GM18870 (cell line): Measurements from ENCODE around the gene LIPE.

Experiments
- ATAC-seq: cut with Tn5 transposase; IDR thresholded peaks from one replicate; pipeline ENCODE4 v1.9.1; 2021; ENCODE audit warnings: moderate library complexity; ENCODE audit not compliant: unreplicated experiment

The LIPE gene

DNA sequence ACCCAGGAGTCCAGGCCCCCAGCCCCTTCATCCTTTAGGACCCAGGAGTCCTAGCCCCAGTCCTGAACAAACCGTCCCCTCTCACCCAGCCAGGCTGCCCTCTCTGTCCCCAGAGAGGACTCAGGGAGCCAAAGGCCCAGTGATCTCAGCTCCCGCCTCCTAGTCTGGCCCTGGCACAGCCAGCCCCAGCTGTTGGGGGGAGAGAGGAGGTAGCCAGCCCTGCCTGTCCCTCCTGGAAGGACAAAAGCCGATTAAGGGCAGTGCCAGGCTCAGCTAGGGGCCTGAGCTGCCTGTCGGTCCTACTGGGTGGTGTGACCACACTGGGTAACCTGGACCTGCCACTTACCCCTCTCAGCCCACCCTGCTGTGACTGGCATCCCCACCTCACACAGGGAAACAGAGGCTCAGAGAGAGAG lies 14.5 kb downstream of the LIPE start:
- ATAC-seq: no peak

DNA sequence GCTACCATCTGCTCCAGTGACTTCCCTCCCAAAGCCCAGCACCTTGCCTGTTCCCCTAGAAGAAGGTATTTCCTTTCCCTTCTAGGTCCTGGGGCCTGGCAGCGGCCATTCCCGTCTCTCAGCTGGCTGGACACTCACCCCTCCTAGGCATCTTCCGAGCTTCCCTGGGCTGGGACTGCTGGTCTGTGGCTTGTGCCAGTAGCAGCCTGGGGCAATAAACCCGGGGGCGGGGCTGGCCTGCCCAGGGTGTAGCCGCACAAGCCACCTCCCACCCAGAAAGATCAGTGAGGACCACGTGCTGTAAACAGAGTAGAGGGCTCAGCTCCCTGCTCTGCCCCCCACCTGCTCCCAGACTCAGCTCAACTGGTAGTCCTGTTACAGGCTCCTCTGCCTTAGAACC lies 15.0 kb downstream of the LIPE start:
- no peak for ATAC-seq

DNA sequence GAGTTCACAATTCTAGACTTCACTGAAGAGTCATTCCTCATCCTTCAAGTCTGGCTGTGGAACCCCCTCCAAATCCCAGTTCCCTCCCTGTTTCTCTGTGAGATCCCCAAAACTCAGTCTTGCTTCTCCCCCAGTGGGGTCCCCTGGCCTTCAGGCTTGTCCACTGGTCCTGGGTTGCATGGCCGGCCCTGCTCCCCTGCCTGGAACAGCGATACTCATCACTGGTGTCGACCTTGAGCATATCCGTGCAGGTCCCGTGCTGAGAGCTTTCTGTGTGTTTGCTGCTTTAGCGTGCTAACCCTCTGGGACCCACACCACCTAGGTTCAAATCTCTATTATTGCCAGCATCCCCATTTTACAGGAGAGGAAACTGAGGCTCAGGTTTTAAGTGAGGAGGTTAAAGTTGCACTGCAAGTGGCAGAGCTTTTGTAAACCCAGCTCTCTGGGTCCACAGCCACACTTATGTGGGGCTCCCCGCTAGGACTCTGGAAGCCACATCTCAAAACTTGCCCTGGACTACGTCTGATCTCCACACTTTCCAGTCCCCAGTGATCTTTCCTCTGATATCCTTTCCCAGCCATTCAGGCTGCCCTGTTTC lies 15.5 kb downstream of the LIPE start:
- ATAC-seq: no peak

DNA sequence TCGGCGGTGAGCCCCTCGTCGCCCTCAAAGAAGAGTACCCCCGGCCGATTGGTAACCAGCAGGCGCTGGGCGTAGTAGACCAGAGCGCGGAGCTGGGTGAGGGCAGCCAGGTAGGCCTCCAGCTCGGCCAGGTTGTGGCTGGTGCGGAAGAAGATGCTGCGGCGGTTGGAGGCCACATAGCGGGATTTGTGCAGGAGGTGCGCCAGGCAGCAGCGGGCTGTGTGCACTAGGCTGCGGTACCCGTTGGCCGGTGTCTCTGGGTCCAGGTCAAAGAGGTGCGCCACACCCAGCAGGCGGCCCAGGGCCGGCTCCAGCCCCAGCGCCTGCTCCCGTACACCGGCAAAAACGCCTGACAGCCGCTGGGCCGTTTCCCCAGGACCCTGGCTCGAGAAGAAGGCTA lies 16.8 kb downstream of the LIPE start:
- no peak for ATAC-seq

DNA sequence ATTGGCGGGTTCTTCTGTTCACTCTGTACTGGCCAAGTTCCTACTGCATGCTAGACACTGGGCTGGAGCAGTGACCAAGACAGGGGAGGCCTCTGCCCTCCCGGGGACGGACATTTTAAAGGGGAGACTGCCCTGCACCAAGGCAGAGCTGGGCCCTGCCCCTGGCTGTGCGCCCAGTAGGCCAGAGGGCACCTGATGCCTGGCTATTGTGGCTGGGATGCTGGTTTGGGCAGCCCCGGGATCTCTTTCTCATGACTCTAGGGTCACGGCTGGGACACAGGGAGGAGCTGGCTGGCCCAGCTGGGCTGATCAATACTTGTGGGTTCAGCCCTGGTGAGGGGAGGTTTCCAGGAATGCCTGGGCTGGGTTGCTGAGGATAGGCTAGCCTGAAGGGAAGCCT lies 17.7 kb downstream of the LIPE start:
- ATAC-seq: no peak

DNA sequence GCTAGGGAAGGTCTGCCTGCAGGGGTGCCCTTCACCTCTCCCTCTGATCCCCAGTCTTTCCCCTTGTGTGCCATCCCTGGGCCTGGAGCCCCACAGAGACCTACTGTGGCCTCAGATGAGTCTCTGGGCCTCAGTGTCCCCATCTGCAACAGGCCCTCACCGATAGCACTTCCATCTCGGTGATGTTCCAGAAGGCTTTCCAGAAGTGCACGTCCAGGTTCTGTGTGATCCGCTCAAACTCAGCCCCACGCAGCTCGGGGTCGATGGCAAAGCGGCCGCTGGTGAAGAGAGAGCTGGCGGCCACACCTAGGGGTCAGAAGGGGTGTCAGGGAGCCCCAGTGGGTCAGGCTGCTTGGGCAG lies 19.4 kb downstream of the LIPE start:
- ATAC-seq: no peak

DNA sequence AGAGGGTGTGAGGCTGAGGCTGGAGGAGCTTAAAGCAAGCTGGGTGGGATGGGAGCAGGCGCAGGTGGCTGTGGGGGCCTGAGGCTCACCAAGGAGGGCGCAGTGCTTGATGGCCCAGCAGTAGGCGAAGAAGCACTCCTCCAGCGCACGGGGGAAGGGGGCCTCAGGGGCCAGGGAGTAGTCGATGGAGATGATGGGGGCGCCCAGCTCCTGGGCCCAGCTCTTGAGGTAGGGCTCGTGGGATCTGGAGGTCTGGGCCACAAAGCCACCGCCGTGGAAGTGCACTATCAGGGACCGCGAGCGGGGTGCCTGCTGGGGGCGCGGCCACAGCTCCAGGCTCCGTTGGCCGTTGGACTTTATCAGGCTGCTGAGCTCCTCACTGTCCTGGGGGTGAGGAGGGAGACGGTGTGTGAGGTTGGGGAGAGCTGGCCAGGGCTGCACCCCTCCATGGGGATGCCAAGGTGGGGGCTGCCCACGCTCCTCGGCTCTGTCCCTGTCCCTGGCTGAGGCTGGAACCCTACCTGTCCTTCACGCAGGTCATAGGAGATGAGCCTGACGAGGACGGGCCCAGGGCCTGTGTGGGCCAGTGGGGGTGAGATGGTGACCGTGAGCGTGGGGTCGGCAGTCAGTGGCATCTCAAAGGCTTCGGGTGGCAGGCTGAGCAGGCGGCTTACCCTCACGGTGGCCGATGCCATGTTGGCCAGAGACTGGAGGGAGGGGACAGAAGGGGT lies 19.9 kb downstream of the LIPE start:
- no peak for ATAC-seq

DNA sequence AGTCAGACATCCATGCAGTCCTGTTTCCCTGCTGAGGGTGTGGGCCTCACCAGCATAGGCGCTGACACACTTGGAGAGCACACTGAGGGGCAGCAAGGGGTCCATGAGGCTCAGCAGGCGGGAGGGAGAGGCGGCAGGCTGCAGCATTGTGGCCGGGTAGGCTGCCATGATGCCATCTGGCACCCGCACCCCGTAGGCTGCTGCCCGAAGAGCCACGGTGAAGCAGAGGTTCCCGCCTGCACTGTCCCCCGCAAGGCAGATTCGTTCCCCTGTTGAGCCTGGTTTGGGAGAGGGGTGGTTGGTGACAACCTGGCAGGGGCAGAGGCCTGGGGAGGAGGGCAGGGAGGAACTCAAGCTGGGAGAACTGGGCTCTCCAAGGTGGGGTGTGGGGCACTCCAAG lies 21.1 kb downstream of the LIPE start:
- ATAC-seq: no peak

DNA sequence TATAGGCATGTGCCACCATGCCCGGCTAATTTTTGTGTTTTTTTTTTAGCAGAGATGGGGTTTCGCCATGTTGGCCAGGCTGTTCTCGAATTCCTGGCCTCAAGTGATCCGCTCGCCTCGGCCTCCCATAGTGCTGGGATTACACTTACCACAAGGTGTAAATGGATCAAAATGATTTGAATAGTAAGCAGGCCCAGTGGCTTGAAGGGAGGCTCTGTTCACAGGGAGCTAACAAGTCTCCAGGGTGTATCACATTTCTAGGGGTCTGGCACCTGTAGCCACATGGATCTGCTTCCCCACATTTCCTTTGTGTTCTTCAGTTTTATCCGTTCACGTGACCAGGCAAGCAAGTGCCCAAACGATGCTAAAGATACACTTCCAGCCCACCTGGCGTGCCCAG lies 23.6 kb downstream of the LIPE start:
- no peak for ATAC-seq

DNA sequence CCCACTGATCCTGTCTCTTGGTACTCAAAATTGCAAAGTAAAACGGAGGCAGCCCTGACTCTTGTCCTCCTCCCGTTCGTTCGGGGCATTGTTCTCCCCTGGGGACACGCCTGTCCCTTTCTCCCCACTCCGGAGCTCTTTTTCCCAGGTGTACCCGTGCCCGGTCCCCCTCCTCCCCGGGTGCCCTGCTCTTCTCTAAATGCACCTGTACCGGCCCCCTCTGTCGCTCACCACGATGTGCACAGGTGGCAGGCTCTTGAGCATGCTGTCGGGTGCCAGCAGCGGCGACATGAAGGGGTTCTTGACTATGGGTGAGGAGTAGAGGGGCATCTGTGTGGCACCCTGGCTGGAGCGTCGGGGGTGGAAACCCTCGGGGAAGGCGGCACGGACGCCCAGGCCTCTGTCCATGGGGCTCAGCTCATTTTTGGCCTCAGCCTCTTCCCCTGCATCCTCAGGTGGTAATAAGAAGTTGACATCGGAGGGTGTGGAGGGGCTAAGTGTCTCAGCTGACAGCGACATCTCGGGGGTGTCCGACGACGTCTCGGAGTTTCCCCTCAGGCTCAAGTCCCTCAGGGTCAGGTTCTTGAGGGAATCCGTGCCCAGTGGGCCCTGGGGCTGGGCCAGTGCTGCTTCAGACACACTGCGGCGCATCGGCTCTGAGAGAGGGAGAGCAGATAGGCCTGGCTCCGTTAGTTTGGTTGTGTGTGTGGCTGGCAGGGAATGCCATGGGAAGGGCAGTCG lies 24.6 kb downstream of the LIPE start:
- no peak for ATAC-seq

DNA sequence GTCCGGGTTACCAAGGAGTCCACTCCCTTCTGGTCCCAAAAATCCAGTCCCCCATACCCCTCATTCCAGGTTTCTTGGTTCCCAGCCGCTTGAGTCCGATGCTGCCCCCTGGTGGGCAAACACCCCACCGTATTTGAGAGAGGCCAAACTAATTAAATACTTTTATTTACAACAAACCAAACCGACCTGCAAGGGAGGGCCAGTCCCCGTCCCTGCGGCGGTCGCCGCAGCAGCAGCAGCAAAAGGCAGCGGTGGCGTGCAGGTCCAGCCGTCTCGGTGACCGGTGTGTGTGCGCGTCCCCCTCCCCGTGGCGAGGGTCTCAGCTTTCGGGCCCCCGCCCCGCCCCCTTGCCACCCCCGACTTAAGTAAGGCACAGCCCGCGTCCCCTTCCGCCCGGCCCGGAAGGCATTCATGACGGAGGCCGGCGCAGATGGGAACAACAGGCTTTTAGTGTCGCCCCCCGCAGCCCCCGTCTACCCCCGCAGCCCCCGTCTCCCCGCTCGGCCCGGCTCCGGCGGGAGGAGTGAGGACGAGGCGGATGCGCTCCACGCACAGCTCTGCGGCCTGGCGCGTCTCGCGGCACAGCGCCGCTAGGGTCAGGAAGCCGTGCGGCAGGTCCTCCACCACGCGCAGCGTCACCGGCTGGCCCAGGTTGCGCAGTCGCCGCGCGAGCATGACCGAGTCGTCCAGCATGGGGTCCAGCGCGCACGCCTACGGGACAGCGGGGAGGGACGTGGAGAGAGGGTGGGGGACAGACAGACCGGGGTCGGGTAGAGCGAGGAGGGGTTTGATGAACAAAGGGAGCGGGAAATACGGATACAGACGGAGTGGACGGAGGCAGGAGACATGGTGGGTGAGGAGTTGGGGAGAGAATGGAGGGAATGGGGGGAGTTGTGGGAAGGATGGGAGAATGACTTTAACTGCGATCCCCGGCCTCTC lies 25.6 kb downstream of the LIPE start:
- no peak for ATAC-seq

DNA sequence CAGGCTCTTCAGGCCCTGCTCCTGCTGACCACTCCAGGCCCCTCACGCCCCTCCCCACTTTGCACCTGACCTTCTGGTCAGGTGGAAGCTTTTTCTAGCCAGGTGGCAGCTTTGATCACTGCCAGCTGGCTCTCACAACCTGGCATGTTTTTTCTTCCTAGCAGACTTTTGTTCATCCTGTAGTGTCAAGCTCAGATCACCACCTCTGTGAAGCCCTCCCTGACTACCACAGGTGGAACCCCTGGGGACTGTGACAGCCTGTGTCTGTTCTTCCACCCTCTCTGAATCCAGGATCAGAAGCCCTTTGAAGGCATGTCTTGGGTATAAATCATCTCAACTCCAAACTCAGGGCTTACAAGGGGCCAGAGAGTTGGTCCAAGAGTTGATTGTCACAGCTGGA lies 26.8 kb downstream of the LIPE start:
- no peak for ATAC-seq

DNA sequence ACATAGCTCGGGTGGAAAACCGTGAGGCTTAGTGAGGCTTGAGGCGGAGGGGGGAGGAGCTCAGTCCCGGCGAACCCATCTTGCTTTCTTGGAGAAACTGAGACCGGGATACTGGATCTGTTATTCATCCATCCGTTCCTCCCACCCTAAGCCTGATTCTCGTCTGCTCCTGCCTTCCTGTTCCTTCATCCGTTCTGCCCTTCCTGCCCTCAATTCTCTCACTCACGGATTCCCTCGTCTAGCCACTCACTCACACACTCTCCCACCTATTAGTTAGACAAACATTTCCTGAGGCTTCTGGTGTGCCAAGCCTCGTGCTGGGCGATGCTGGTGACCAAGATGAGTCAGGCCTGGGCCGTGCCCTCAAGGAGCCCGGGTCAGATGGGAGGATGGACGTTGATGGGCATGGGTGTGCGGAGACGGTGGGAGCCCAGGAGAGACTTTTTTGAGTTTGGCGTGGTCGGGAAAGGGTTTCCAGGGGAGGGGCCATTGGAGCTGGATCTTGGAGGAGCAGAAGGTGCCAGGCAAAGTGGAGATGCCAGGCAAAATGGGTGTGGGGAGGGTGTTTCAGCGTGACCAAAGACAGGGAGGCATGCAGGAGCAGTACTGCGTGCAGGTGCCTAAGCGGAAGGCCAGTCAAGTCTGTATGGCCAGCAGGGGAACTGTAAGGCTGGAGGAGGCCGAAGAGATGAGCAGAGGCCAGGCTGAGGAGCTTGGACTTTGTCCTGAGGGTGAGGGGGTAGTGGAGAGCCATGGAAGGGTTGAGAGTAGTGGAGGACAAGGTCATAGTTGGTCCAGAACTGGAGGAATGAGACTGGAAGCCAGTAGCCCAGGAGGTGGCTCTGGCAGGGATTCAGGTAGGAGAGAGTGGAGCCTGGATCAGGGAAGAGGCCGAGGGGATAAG lies 29.7 kb downstream of the LIPE start:
- ATAC-seq: no peak

DNA sequence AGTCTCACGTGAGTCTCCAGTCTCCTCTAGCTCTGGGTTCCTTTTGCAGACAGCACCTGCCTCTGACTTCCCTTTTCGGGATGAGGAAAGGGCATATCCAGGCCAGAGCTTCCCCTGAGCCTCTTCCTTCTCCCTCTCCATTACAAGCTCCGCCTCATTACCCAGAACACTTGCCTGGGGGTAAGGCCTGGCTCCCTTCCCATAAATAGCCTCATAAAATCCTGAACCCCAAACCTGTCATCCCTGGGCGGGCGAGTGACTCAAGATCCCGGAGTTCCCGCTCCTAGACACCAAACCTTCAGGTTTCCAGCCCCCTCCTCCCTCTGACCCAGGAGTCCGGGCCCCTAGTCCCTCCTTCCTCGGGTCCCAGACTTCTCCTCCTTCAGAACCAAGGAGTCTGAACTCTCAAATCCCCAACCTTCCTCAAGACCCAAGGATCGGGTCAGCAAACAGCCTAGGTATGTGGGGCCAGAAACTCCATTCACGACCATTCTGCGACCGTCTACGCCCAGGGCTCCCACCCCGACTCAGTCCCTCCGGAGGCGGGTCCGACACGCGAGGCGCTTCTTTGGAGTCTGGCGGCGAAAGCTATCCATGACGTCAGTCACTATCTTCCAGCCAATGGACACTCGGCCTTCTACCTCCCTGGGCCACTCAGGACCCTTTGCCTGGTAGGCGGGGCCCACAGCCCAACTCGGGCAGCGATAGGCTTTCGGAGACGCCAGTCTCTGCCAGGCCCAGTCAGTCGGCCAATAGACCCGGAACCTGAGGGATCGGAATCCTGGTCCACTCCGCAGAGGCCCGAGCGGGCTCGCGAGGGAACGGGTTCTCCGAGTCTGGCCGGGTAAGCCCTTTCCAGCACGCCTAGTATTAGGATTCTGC lies 30.6 kb downstream of the LIPE start:
- peak; percentile 78 for ATAC-seq

DNA sequence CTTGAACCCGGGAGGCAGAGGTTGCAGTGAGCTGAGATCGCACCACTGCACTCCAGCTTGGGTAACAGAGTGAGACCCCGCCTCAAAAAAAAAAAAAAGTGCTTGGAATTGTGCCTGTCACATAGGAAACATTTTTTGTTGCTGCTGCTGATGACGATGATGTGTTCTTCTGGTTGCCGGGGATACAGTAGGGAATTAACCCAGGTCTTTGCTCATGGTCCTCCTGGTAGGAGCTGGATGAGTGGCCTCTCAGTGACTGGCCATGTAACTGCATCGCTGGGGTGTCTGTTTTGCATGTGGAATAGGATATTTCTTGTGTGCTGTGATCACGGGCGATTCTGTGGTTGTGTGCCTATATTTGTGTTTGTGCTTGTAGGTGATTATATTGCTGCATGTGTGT lies 32.4 kb downstream of the LIPE start:
- no peak for ATAC-seq

DNA sequence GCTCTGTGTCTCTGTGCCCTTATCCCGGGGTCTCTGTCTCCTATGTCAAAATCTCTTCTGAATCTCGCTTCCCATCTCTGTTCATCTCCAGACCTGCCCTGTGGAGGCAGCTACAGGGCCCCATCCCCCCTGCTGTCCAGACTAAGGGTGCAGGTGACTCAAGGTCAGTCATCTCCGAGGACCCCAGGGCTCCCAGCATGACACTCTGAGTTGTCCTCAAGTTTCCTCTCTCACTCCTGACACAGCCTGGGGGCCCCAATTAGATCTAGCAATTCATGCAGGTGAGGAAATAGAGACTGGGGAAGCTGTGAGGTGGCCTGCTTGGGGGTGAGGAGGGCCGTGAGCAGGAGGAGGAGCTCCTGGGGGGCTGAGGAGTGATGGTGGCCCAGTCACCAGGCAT lies 35.0 kb downstream of the LIPE start:
- no peak for ATAC-seq

DNA sequence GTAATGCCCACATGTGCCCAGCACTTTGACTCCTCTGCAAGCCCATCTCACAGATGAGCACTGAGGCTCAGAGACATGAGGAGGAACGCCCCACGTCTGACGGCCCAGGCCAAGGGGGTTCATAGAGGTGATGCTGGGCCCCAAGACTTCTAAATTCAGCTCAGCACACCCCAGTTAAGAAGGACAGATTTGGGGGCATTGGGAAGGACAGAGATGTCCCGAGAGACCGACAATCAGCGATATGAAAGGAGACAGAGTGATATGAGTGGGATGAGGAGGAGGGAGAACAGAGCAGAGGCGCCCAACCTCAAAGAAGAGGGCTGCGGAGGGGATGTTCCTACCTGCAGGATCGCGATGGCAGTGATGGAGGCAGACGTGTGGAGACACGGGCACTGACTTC lies 37.3 kb downstream of the LIPE start, which contains the start of gene CNFN:
CNFN (minus strand) TSS at position 399 of the 400 bp plus-strand sequence. CDS start 1,260 bp downstream, outside the sequence.
- no peak for ATAC-seq

DNA sequence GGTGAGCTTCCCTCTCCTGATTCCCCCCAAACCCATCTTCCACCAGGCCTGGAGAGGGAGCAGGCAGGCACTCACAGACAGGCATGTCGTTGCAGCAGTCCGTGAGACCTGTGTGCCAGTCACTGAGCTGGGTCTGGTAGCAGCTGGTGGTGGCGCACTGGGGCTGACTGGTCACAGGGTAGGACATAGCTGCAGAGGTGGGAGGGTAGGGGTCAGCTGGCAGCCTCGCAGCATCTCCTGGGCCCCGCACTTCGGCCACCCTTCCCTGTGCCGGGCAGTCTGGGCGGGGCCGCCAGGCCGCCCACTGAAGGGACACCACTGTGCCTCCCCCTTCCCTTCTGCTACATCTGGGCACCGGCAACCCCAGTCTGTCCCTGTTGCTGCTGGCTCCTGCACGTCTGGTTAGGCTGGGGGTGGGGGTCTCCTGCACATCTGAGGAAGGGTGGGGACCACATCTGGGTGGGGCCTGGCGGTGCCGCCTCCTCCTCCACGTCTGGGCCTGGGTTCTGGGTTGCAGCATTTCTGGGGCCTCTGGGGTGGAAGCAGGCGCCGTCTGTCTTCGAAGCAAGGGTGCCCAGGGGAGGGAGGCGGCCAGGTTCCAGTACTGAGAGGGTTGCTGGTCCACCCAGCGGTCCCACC lies 38.2 kb downstream of the LIPE start:
- ATAC-seq: no peak
